Activated T-helper 2 cell treated with anti-CD3 and anti-CD28 coated beads, Interferon-gamma antibody, Interleukin-2, Interleukin-4, amounts not matched to agents 10 μg/mL and 5 μg/mL and 100 μg/mL, durations not matched to agents 14 hours and 24 hours and 36 hours (primary cell): ENCODE measurements around the gene FGFRL1. TPM values are rescaled to one million over a fixed set of nuclear protein-coding genes. Genes with fewer than 3 reads are reported as not detected.

Experiments used
- DNase-seq: peaks from one replicate; pipeline ENCODE4 v3.0.0; 2021; ENCODE audit warnings: low spot score
- H3K27ac Mint-ChIP-seq: one replicate; pipeline ENCODE4 v1.8.0; 2021; ENCODE audit warnings: mixed read lengths
- H3K27me3 Mint-ChIP-seq: one replicate; pipeline ENCODE4 v1.8.0; 2021; ENCODE audit warnings: low read depth, mixed read lengths
- H3K36me3 Mint-ChIP-seq: one replicate; pipeline ENCODE4 v1.8.0; 2021; ENCODE audit warnings: low read depth, mixed read lengths
- H3K4me1 Mint-ChIP-seq: one replicate; pipeline ENCODE4 v1.8.0; 2021; ENCODE audit warnings: low read depth, mixed read lengths
- H3K4me3 Mint-ChIP-seq: one replicate; pipeline ENCODE4 v1.8.0; 2021; ENCODE audit warnings: low read depth, mild to moderate bottlenecking, moderate library complexity, mixed read lengths
- H3K9me3 Mint-ChIP-seq: one replicate; pipeline ENCODE4 v1.8.0; 2021; ENCODE audit warnings: mixed read lengths
- intact Hi-C: fragments of 100-400 bp; cut with micrococcal nuclease; formaldehyde crosslinking; loops from one replicate; pipeline ENCODE4 v1.15.1; 2023
- total RNA-seq: library from RNA; stranded (reverse); gene quantifications from 2 replicates; pipeline ENCODE4 v1.2.3, GENCODE V29; 2022

FGFRL1 gene
- total RNA-seq, 1 donor from 2014 or later = 17.5 TPM

- H3K4me1 Mint-ChIP-seq = peaks cover 9% of the 10 kb centered on the region
- no peak overlapping the region for H3K4me3 Mint-ChIP-seq
- H3K27ac Mint-ChIP-seq = no peak overlapping the region
- peaks cover 20% of the 10 kb centered on the region for H3K27me3 Mint-ChIP-seq
- no peaks in the 10 kb centered on the region for H3K9me3 Mint-ChIP-seq
- intact Hi-C loops = no loop called here
- DNase-seq = no peak
- H3K36me3 Mint-ChIP-seq = no peaks in the 10 kb centered on the region
Observed at GRCh38 chr4:1074077-1074476, 62.7 kb downstream of the FGFRL1 start.

GRCh38 chr4:1075225-1075624 lies 63.8 kb downstream of the FGFRL1 start:
- no peak overlapping the region for H3K4me3 Mint-ChIP-seq
- H3K27me3 Mint-ChIP-seq = peaks cover 17% of the 10 kb centered on the region
- no peaks in the 10 kb centered on the region for H3K9me3 Mint-ChIP-seq
- no peaks in the 10 kb centered on the region for H3K36me3 Mint-ChIP-seq
- intact Hi-C loops = no loop called here
- H3K27ac Mint-ChIP-seq = no peak overlapping the region
- DNase-seq = no peak
- H3K4me1 Mint-ChIP-seq = peaks cover 9% of the 10 kb centered on the region

GRCh38 chr4:1075809-1076699 lies 64.6 kb downstream of the FGFRL1 start:
- Mint-ChIP-seq H3K27ac (no peak overlapping the region), H3K27me3 (peaks cover 12% of the 10 kb centered on the region), H3K36me3 (no peaks in the 10 kb centered on the region), H3K9me3 (no peaks in the 10 kb centered on the region), H3K4me3 (no peak overlapping the region), H3K4me1 (peaks cover 10% of the 10 kb centered on the region)
- intact Hi-C loops = no loop called here
- DNase-seq = no peak

Other genes starting within 250 kb of the FGFRL1 start
- gene CPLX1, start 185.5 kb upstream of the FGFRL1 start, total RNA-seq = 0.64 and 0.74 TPM in 2 replicates
- gene GAK, start 79.3 kb upstream of the FGFRL1 start, total RNA-seq = 123 and 125 TPM in 2 replicates
- 11.8 and 12.9 TPM in 2 replicates for gene TMEM175, start 79.2 kb upstream of the FGFRL1 start, total RNA-seq
- 13.0 and 14.4 TPM in 2 replicates for gene DGKQ, start 38.1 kb upstream of the FGFRL1 start, total RNA-seq
- 23.6 and 25.5 TPM in 2 replicates for gene IDUA, start 24.6 kb upstream of the FGFRL1 start, total RNA-seq
- 0.23 TPM in 1 of 2 replicates, not detected in the other for gene SLC26A1, start 18.2 kb upstream of the FGFRL1 start, total RNA-seq
- gene RNF212, start 101.9 kb downstream of the FGFRL1 start, total RNA-seq = 0.62 and 0.85 TPM in 2 replicates
- gene SPON2, start 161.0 kb downstream of the FGFRL1 start, total RNA-seq = 26.1 and 26.7 TPM in 2 replicates
- gene CTBP1, start 237.5 kb downstream of the FGFRL1 start, total RNA-seq = 194 and 195 TPM in 2 replicates